ENCODE results near the gene PDK3. TPM values are rescaled to one million over a fixed set of nuclear protein-coding genes. Genes with fewer than 3 reads are reported as not detected.

Gene PDK3
- total RNA-seq, 1 donor from 2014 or later, result 12.1 TPM

DNA sequence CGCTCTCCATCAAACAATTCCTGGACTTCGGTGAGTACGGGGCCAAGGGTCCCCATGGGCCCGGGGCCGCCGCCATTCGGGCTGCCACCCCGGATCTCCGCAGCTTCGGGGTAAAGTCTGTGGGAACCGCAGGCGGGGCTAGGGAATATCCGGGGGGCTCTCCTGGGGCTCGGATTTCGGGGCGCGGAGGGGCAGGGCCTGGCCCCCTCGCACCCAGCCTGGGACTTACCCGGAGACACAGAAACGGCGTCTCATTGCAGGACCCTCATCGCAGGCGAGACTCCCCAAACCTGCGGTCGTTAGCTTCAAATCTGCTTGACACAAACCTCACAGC is 413 bp downstream of the PDK3 start:
- no peaks in the 10 kb centered on the region for H3K27me3 Mint-ChIP-seq (ENCODE audit: unreplicated experiment)
- H3K4me3 Mint-ChIP-seq (ENCODE audit: unreplicated experiment), result peak overlapping the region; percentile 61
- no peak overlapping the region for H3K27ac Mint-ChIP-seq (ENCODE audit: unreplicated experiment)
- no peaks in the 10 kb centered on the region for H3K9me3 Mint-ChIP-seq (ENCODE audit: unreplicated experiment)
- peaks cover 4% of the 10 kb centered on the region for H3K4me1 Mint-ChIP-seq (ENCODE audit: low read depth, unreplicated experiment)
- TF ChIP-seq, protein P1, sequence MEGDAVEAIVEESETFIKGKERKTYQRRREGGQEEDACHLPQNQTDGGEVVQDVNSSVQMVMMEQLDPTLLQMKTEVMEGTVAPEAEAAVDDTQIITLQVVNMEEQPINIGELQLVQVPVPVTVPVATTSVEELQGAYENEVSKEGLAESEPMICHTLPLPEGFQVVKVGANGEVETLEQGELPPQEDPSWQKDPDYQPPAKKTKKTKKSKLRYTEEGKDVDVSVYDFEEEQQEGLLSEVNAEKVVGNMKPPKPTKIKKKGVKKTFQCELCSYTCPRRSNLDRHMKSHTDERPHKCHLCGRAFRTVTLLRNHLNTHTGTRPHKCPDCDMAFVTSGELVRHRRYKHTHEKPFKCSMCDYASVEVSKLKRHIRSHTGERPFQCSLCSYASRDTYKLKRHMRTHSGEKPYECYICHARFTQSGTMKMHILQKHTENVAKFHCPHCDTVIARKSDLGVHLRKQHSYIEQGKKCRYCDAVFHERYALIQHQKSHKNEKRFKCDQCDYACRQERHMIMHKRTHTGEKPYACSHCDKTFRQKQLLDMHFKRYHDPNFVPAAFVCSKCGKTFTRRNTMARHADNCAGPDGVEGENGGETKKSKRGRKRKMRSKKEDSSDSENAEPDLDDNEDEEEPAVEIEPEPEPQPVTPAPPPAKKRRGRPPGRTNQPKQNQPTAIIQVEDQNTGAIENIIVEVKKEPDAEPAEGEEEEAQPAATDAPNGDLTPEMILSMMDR (IDR thresholded peaks at IDR 0.05; ENCODE audit: partially characterized antibody, unreplicated experiment), result no peak
- H3K36me3 Mint-ChIP-seq (ENCODE audit: unreplicated experiment), result no peaks in the 10 kb centered on the region
- DNase-seq, result no peak

GRCh38 chrX:24466025-24466424 is 939 bp downstream of the PDK3 start:
- TF ChIP-seq, protein P1 (IDR thresholded peaks at IDR 0.05; ENCODE audit: partially characterized antibody, unreplicated experiment), result no peak
- no peaks in the 10 kb centered on the region for H3K27me3 Mint-ChIP-seq (ENCODE audit: unreplicated experiment)
- H3K9me3 Mint-ChIP-seq (ENCODE audit: unreplicated experiment), result no peaks in the 10 kb centered on the region
- DNase-seq, result no peak
- peak overlapping the region; percentile 61 for H3K4me3 Mint-ChIP-seq (ENCODE audit: unreplicated experiment)
- H3K27ac Mint-ChIP-seq (ENCODE audit: unreplicated experiment), result no peak overlapping the region
- no peaks in the 10 kb centered on the region for H3K36me3 Mint-ChIP-seq (ENCODE audit: unreplicated experiment)
- H3K4me1 Mint-ChIP-seq (ENCODE audit: low read depth, unreplicated experiment), result peaks cover 4% of the 10 kb centered on the region

GRCh38 chrX:24468245-24468644 is 3.2 kb downstream of the PDK3 start:
- H3K36me3 Mint-ChIP-seq (ENCODE audit: unreplicated experiment), result no peaks in the 10 kb centered on the region

DNA sequence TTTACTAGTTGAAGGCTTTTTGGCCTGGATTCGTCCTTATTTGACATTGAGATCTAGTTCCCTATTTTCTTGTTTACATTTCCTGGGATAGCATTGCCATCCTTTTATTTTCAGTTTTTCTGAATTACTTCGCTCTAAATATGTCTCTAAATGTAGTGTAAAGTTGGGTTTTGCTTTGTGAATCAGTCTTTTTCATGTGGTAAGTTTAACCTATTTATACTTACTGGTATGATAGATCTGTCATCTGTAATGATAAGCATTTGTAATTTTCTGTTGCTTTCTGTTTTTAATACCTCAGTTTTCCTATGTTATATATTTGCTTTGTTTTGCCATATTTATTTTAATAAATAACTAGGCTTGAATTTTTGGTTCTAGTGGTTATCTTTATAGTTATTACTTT is 6.7 kb downstream of the PDK3 start:
- Mint-ChIP-seq H3K27ac (ENCODE audit: unreplicated experiment) (no peak overlapping the region), H3K4me3 (ENCODE audit: unreplicated experiment) (no peak overlapping the region), H3K27me3 (ENCODE audit: unreplicated experiment) (no peaks in the 10 kb centered on the region), H3K4me1 (ENCODE audit: low read depth, unreplicated experiment) (peaks cover 1% of the 10 kb centered on the region), H3K9me3 (ENCODE audit: unreplicated experiment) (no peaks in the 10 kb centered on the region), H3K36me3 (ENCODE audit: unreplicated experiment) (no peaks in the 10 kb centered on the region)
- TF ChIP-seq, protein P1 (IDR thresholded peaks at IDR 0.05; ENCODE audit: partially characterized antibody, unreplicated experiment), result no peak
- DNase-seq, result no peak

More at GRCh38 chrX:24468245-24468644, 3.2 kb downstream of the PDK3 start:
- no peak for DNase-seq
- Mint-ChIP-seq H3K27ac (ENCODE audit: unreplicated experiment) (no peak overlapping the region), H3K4me3 (ENCODE audit: unreplicated experiment) (no peak overlapping the region), H3K9me3 (ENCODE audit: unreplicated experiment) (no peaks in the 10 kb centered on the region), H3K27me3 (ENCODE audit: unreplicated experiment) (no peaks in the 10 kb centered on the region), H3K4me1 (ENCODE audit: low read depth, unreplicated experiment) (peaks cover 4% of the 10 kb centered on the region)
- TF ChIP-seq, protein P1 (IDR thresholded peaks at IDR 0.05; ENCODE audit: partially characterized antibody, unreplicated experiment), result no peak

DNA sequence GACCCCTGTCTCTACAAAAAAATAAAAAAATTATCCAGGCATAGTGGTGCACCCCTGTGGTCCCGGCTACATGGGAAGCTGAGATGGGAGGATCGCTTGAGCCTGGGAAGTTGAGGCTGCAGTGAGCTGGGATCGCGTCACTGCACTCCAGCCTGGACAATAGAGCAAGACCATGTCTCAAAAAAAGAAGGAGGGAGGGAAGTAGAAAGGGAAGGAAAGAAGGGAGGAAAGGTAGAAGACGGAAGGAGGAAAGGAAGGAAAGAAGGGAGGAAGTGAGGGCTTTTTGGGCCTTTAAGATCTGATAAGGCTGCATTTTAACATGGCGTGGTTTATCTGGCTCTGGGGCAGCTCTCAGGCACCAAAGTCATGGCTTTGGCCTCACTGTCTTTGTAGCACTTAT is 10.4 kb downstream of the PDK3 start:
- DNase-seq, result no peak
- no peak overlapping the region for H3K4me3 Mint-ChIP-seq (ENCODE audit: unreplicated experiment)
- H3K36me3 Mint-ChIP-seq (ENCODE audit: unreplicated experiment), result no peaks in the 10 kb centered on the region
- no peaks in the 10 kb centered on the region for H3K27me3 Mint-ChIP-seq (ENCODE audit: unreplicated experiment)
- peaks cover 5% of the 10 kb centered on the region for H3K4me1 Mint-ChIP-seq (ENCODE audit: low read depth, unreplicated experiment)
- TF ChIP-seq, protein P1 (IDR thresholded peaks at IDR 0.05; ENCODE audit: partially characterized antibody, unreplicated experiment), result no peak
- H3K9me3 Mint-ChIP-seq (ENCODE audit: unreplicated experiment), result peaks cover 2% of the 10 kb centered on the region
- H3K27ac Mint-ChIP-seq (ENCODE audit: unreplicated experiment), result no peak overlapping the region

Measured in glutamatergic neuron (in vitro differentiated cells).